ENCODE measurements around the gene GOLGA6L9. TPM values are rescaled to one million over a fixed set of nuclear protein-coding genes. Genes with fewer than 3 reads are reported as not detected.
"Not testable (repeated sequence)": the region's sequence is repeated elsewhere in the genome, so short reads cannot be mapped to it uniquely, and the experiment has no call there.

The GOLGA6L9 gene
- total RNA-seq (2.9 TPM), polyA plus RNA-seq (under 1 TPM; 0.15 to 0.49 (median 0.38) TPM)

DNA sequence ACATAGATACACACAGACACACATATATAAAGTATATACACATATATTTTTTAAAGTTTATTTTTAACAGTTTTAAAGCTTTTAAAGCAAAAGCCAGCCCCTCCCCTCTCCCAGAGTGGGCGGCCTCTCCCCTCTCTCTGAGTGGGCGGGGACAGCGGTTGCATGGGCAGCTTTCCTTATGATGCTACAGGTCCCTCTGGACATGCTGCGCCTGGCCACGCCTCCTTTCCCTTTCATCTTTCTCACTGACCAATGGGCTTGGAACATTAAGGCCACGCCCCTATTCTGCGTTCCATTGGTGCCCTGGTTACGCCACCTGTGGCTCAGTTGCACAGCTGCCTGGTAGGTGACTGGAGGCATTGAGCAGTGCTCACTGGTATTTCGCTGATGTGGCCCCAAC lies at the start of gene GOLGA6L9:
Gene GOLGA6L9 (plus strand): TSS at position 124 of the 400 bp plus-strand sequence. CDS start 264 bp downstream, at position 388.
- H3K27ac ChIP-seq (ENCODE audit: insufficient read depth, low read length, poor library complexity, severe bottlenecking); DNase-seq; H3K36me3 ChIP-seq (ENCODE audit: control insufficient read depth, insufficient read depth, low read length); H3K4me1 Mint-ChIP-seq; H3K27ac Mint-ChIP-seq; H3K27me3 Mint-ChIP-seq; H3K36me3 Mint-ChIP-seq; H3K27me3 ChIP-seq (ENCODE audit: control insufficient read depth, insufficient read depth, low read length); H3K4me3 ChIP-seq (ENCODE audit: low read depth, low read length); ATAC-seq (ENCODE audit: low read depth in 2 of 2); H3K9me3 Mint-ChIP-seq; H3K9me3 ChIP-seq (ENCODE audit: control insufficient read depth in 2 of 2, low read length in 2 of 2); H3K4me3 Mint-ChIP-seq; H3K4me1 ChIP-seq (ENCODE audit: control insufficient read depth, insufficient read depth, low read length, poor library complexity, severe bottlenecking): not testable (repeated sequence)

DNA sequence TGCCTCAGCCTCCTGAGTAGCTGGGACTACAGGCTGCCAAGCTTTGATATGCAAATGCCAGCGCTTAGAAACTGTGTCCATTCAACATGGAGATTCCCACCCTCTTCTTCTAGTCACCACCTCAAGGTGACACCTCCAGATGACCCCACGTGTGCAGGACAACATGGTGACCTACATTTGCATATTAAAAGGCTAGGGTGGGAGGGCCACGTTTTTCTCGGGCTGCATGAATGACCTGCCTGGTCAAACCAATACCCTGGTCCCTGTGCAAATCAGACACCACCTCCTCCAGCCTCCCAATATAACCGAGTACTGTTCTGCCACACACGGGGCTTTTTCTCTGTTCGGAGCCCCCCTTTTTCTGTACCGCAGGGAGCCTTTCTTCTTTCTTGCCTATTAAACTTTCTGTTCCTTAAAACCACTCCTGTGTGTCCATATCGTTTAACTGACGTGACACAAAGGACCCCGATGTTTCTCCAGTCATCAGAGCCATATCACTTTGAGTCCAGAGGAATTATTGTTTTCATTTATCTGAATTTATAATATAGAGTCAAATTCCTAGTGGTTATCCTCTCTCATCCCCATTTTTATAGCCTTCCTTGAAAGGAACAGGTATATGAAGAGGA lies 48.2 kb upstream of the GOLGA6L9 start:
- ATAC-seq (ENCODE audit: low read depth in 2 of 2); H3K27ac Mint-ChIP-seq; H3K4me3 ChIP-seq (ENCODE audit: low read depth, low read length); H3K4me1 Mint-ChIP-seq; H3K27me3 ChIP-seq (ENCODE audit: control insufficient read depth, insufficient read depth, low read length); DNase-seq; H3K36me3 ChIP-seq (ENCODE audit: control insufficient read depth, insufficient read depth, low read length); H3K4me3 Mint-ChIP-seq; H3K9me3 Mint-ChIP-seq; H3K9me3 ChIP-seq (ENCODE audit: control insufficient read depth in 2 of 2, low read length in 2 of 2); H3K36me3 Mint-ChIP-seq; H3K4me1 ChIP-seq (ENCODE audit: control insufficient read depth, insufficient read depth, low read length, poor library complexity, severe bottlenecking); H3K27me3 Mint-ChIP-seq; H3K27ac ChIP-seq (ENCODE audit: insufficient read depth, low read length, poor library complexity, severe bottlenecking): not testable (repeated sequence)

- H3K4me1 ChIP-seq (ENCODE audit: control insufficient read depth, insufficient read depth, low read length, poor library complexity, severe bottlenecking); H3K4me3 Mint-ChIP-seq; H3K27ac Mint-ChIP-seq; DNase-seq; ATAC-seq (ENCODE audit: low read depth in 2 of 2); H3K27ac ChIP-seq (ENCODE audit: insufficient read depth, low read length, poor library complexity, severe bottlenecking); H3K36me3 ChIP-seq (ENCODE audit: control insufficient read depth, insufficient read depth, low read length); H3K36me3 Mint-ChIP-seq; H3K27me3 Mint-ChIP-seq; H3K4me3 ChIP-seq (ENCODE audit: low read depth, low read length); H3K9me3 ChIP-seq (ENCODE audit: control insufficient read depth in 2 of 2, low read length in 2 of 2); H3K9me3 Mint-ChIP-seq; H3K27me3 ChIP-seq (ENCODE audit: control insufficient read depth, insufficient read depth, low read length): not testable (repeated sequence)
- H3K4me1 Mint-ChIP-seq = peaks cover 4 to 14% (median 10%) of the 10 kb centered on the region in 4 donors
These were observed 42.4 kb upstream of the GOLGA6L9 start for GRCh38 chr15:82387209-82387608.

- H3K9me3 ChIP-seq (ENCODE audit: control insufficient read depth in 2 of 2, low read length in 2 of 2); H3K27me3 Mint-ChIP-seq: not testable (repeated sequence)
- peak overlapping the region in 1 of 3 donors; percentile 18 for H3K27ac Mint-ChIP-seq
These were observed 39.5 kb upstream of the GOLGA6L9 start for GRCh38 chr15:82390152-82390551.

DNA sequence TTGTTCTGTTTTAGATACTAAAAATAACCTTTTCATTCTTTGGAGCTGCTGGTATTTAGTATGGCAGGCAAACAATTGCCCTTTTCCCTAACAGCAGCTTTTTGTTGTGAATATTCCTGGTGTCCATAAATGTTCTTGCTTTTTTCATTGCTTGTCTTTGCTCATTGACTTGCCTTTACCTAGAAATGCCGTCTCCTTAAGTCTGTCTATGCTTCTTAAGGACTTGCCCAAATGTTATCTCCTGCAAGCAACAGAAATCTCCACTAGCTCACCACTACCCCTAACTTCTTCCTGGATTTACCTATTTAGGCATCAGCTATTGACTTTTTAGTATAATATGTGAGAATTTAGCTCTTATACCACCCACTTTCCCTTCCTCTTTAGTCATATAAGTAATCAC lies 37.5 kb upstream of the GOLGA6L9 start:
- not testable (repeated sequence) for H3K27ac Mint-ChIP-seq; H3K9me3 Mint-ChIP-seq; H3K27me3 Mint-ChIP-seq; H3K27ac ChIP-seq (ENCODE audit: insufficient read depth, low read length, poor library complexity, severe bottlenecking); ATAC-seq (ENCODE audit: low read depth in 2 of 2); H3K4me1 ChIP-seq (ENCODE audit: control insufficient read depth, insufficient read depth, low read length, poor library complexity, severe bottlenecking); H3K36me3 ChIP-seq (ENCODE audit: control insufficient read depth, insufficient read depth, low read length); H3K4me3 Mint-ChIP-seq; H3K4me3 ChIP-seq (ENCODE audit: low read depth, low read length); H3K27me3 ChIP-seq (ENCODE audit: control insufficient read depth, insufficient read depth, low read length); H3K9me3 ChIP-seq (ENCODE audit: control insufficient read depth in 2 of 2, low read length in 2 of 2); DNase-seq; H3K36me3 Mint-ChIP-seq
- H3K4me1 Mint-ChIP-seq = peaks cover 4 to 14% (median 12%) of the 10 kb centered on the region in 4 donors

More at GRCh38 chr15:82390152-82390551, 39.5 kb upstream of the GOLGA6L9 start:
- not testable (repeated sequence) for H3K4me3 ChIP-seq (ENCODE audit: low read depth, low read length); H3K36me3 ChIP-seq (ENCODE audit: control insufficient read depth, insufficient read depth, low read length); ATAC-seq (ENCODE audit: low read depth in 2 of 2); H3K4me3 Mint-ChIP-seq; H3K9me3 Mint-ChIP-seq; DNase-seq; H3K4me1 ChIP-seq (ENCODE audit: control insufficient read depth, insufficient read depth, low read length, poor library complexity, severe bottlenecking); H3K27ac ChIP-seq (ENCODE audit: insufficient read depth, low read length, poor library complexity, severe bottlenecking); H3K27me3 ChIP-seq (ENCODE audit: control insufficient read depth, insufficient read depth, low read length); H3K36me3 Mint-ChIP-seq
- peaks cover 4 to 14% (median 12%) of the 10 kb centered on the region in 4 donors for H3K4me1 Mint-ChIP-seq

- no peaks in the 10 kb centered on the region for H3K9me3 ChIP-seq (ENCODE audit: control insufficient read depth in 2 of 2, low read length in 2 of 2)
- Mint-ChIP-seq H3K4me1 (peaks cover 4 to 14% (median 12%) of the 10 kb centered on the region in 4 donors), H3K4me3 (no peak overlapping the region)
These were observed 35.9 kb upstream of the GOLGA6L9 start for GRCh38 chr15:82393671-82394070.

DNA sequence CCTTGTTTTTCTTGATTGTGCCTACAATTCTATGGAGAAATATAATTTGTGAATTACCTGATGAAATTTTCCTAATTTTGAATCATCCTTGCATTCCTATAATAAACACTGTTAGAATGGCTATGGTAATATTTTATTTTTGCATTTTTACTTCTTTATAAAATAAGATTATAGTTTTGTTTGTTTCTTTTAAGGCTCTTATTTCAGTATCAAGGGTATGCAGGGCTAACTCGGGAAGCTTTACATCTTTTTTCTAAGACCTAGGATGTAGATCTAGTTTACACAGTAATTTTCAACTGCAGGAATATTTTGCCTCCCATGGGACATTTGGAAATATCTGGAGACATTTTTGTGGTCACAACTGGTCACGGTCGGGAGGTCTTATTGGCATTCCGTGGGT lies 33.8 kb upstream of the GOLGA6L9 start:
- H3K27me3 ChIP-seq (ENCODE audit: control insufficient read depth, insufficient read depth, low read length); H3K27ac ChIP-seq (ENCODE audit: insufficient read depth, low read length, poor library complexity, severe bottlenecking); H3K27ac Mint-ChIP-seq; H3K4me1 ChIP-seq (ENCODE audit: control insufficient read depth, insufficient read depth, low read length, poor library complexity, severe bottlenecking); H3K4me3 ChIP-seq (ENCODE audit: low read depth, low read length); H3K27me3 Mint-ChIP-seq; DNase-seq; ATAC-seq (ENCODE audit: low read depth in 2 of 2); H3K9me3 ChIP-seq (ENCODE audit: control insufficient read depth in 2 of 2, low read length in 2 of 2); H3K9me3 Mint-ChIP-seq; H3K4me3 Mint-ChIP-seq; H3K36me3 Mint-ChIP-seq; H3K36me3 ChIP-seq (ENCODE audit: control insufficient read depth, insufficient read depth, low read length): not testable (repeated sequence)
- H3K4me1 Mint-ChIP-seq = peaks cover 4 to 13% (median 11%) of the 10 kb centered on the region in 4 donors

More at GRCh38 chr15:82393671-82394070, 35.9 kb upstream of the GOLGA6L9 start:
- Mint-ChIP-seq H3K36me3 (peaks cover 3% of the 10 kb centered on the region), H3K27me3 (no peaks in the 10 kb centered on the region), H3K9me3 (peaks cover 0 to 4% (median 0%) of the 10 kb centered on the region in 7 donors), H3K27ac (no peak overlapping the region)
- H3K27me3 ChIP-seq (ENCODE audit: control insufficient read depth, insufficient read depth, low read length) = no peaks in the 10 kb centered on the region
- no peak for DNase-seq
- no peak for ATAC-seq (ENCODE audit: low read depth in 2 of 2)
- H3K4me3 ChIP-seq (ENCODE audit: low read depth, low read length) = no peak overlapping the region
- H3K4me1 ChIP-seq (ENCODE audit: control insufficient read depth, insufficient read depth, low read length, poor library complexity, severe bottlenecking) = no peaks in the 10 kb centered on the region
- H3K27ac ChIP-seq (ENCODE audit: insufficient read depth, low read length, poor library complexity, severe bottlenecking) = no peak overlapping the region
- no peaks in the 10 kb centered on the region for H3K36me3 ChIP-seq (ENCODE audit: control insufficient read depth, insufficient read depth, low read length)

- Mint-ChIP-seq H3K4me1 (peaks cover 0 to 3% (median 1%) of the 10 kb centered on the region in 4 donors), H3K4me3 (no peak overlapping the region), H3K9me3 (peaks cover 0 to 4% (median 0%) of the 10 kb centered on the region in 7 donors), H3K27me3 (no peaks in the 10 kb centered on the region), H3K36me3 (peaks cover 3% of the 10 kb centered on the region), H3K27ac (no peak overlapping the region)
- Histone ChIP-seq H3K27ac (ENCODE audit: insufficient read depth, low read length, poor library complexity, severe bottlenecking) (no peak overlapping the region), H3K4me3 (ENCODE audit: low read depth, low read length) (no peak overlapping the region), H3K9me3 (ENCODE audit: control insufficient read depth in 2 of 2, low read length in 2 of 2) (no peaks in the 10 kb centered on the region), H3K4me1 (ENCODE audit: control insufficient read depth, insufficient read depth, low read length, poor library complexity, severe bottlenecking) (no peaks in the 10 kb centered on the region), H3K36me3 (ENCODE audit: control insufficient read depth, insufficient read depth, low read length) (no peaks in the 10 kb centered on the region), H3K27me3 (ENCODE audit: control insufficient read depth, insufficient read depth, low read length) (no peaks in the 10 kb centered on the region)
- ATAC-seq (ENCODE audit: low read depth in 2 of 2) (no peak), DNase-seq (no peak)
These were observed 31.8 kb upstream of the GOLGA6L9 start for GRCh38 chr15:82397817-82398216.
